SK-N-SH treated with all-trans-retinoic acid at 6 μM for 48 hours (cell line): ENCODE data around the gene ADPRH.

ENCODE experiments used
- ATAC-seq: fragments of 200-7000 bp; cut with Tn5 transposase; 3 replicates; pipeline ENCODE4 v1.9.1; 2020; ENCODE audit warnings: mild to moderate bottlenecking, moderate library complexity
- CSDC2 ChIP-seq: fragments of 250-450 bp; sonication (Bioruptor Pico); IDR thresholded peaks from 2 replicates; pipeline ENCODE4 v1.5.0; 2020; ENCODE audit warnings: mild to moderate bottlenecking, moderate library complexity
- ESRRG ChIP-seq: fragments of 250-450 bp; sonication (Bioruptor Pico); IDR thresholded peaks from 2 replicates; pipeline ENCODE4 v1.6.1; 2021; ENCODE audit warnings: mild to moderate bottlenecking
- OSR1 ChIP-seq: fragments of 250-450 bp; sonication (Bioruptor Pico); IDR thresholded peaks from 2 replicates; pipeline ENCODE4 v1.8.0; 2022; ENCODE audit warnings: moderate library complexity, mild to moderate bottlenecking, inconsistent platforms
- PPARA ChIP-seq: fragments of 250-450 bp; sonication (Bioruptor Pico); IDR thresholded peaks from 2 replicates; pipeline ENCODE4 v1.5.0; 2020; ENCODE audit warnings: mild to moderate bottlenecking, borderline replicate concordance
- RARB ChIP-seq: fragments of 250-450 bp; sonication (Bioruptor Pico); IDR thresholded peaks from 2 replicates; pipeline ENCODE4 v1.8.0; 2021; ENCODE audit warnings: mild to moderate bottlenecking, moderate library complexity
- SNAI2 ChIP-seq: fragments of 250-450 bp; sonication (Bioruptor Pico); IDR thresholded peaks from 2 replicates; pipeline ENCODE4 v1.5.0; 2020; ENCODE audit warnings: mild to moderate bottlenecking, moderate library complexity
- TCF4 ChIP-seq: fragments of 250-450 bp; sonication (Bioruptor Pico); IDR thresholded peaks from 2 replicates; pipeline ENCODE4 v1.8.0; 2021; ENCODE audit warnings: mild to moderate bottlenecking, moderate library complexity, borderline replicate concordance
- TOX ChIP-seq: fragments of 250-450 bp; sonication (Bioruptor Pico); IDR thresholded peaks from 2 replicates; pipeline ENCODE4 v1.8.0; 2021; ENCODE audit warnings: mild to moderate bottlenecking, moderate library complexity, borderline replicate concordance
- ZC3H10 ChIP-seq: fragments of 250-450 bp; sonication (Bioruptor Pico); IDR thresholded peaks from 2 replicates; pipeline ENCODE4 v1.5.1; 2021; ENCODE audit warnings: mild to moderate bottlenecking, moderate library complexity
- ZFP3 ChIP-seq: fragments of 250-450 bp; sonication (Bioruptor Pico); IDR thresholded peaks from 2 replicates; pipeline ENCODE4 v1.5.0; 2020; ENCODE audit warnings: mild to moderate bottlenecking, moderate library complexity
- ZFP30 ChIP-seq: fragments of 450-650 bp; formaldehyde crosslinking; IDR thresholded peaks from 2 replicates; pipeline ENCODE4 v1.5.0; 2022; ENCODE audit warnings: mild to moderate bottlenecking, moderate library complexity
- ZNF565 ChIP-seq: fragments of 450-650 bp; formaldehyde crosslinking; conservative IDR thresholded peaks from 2 replicates; pipeline ENCODE4 v1.5.0; 2020; ENCODE audit warnings: low read depth, mild to moderate bottlenecking, moderate library complexity
- ZNF70 ChIP-seq: fragments of 450-650 bp; formaldehyde crosslinking; IDR thresholded peaks from 2 replicates; pipeline ENCODE4 v1.5.0; 2020; ENCODE audit warnings: mild to moderate bottlenecking, moderate library complexity
- ZNF8 ChIP-seq: fragments of 450-650 bp; formaldehyde crosslinking; IDR thresholded peaks from 2 replicates; pipeline ENCODE4 v1.5.0; 2020; ENCODE audit warnings: mild to moderate bottlenecking, moderate library complexity
- TF ChIP-seq, protein P1 (sequence below): fragments of 250-450 bp; sonication (Bioruptor Pico); IDR thresholded peaks from 2 replicates; pipeline ENCODE4 v1.8.0; 2020; ENCODE audit warnings: mild to moderate bottlenecking, moderate library complexity, borderline replicate concordance
- TF ChIP-seq, protein P2 (sequence below): fragments of 250-450 bp; sonication (Bioruptor Pico); IDR thresholded peaks from 2 replicates; pipeline ENCODE4 v1.5.1; 2020; ENCODE audit warnings: low read depth, mild to moderate bottlenecking, moderate library complexity
- TF ChIP-seq, protein P3 (sequence below): fragments of 250-450 bp; sonication (Bioruptor Pico); IDR thresholded peaks from 2 replicates; pipeline ENCODE4 v1.8.0; 2021; ENCODE audit warnings: low read depth, mild to moderate bottlenecking, moderate library complexity, borderline replicate concordance
- TF ChIP-seq, protein P4 (sequence below): fragments of 250-450 bp; sonication (Bioruptor Pico); IDR thresholded peaks from 2 replicates; pipeline ENCODE4 v1.5.1; 2021; ENCODE audit warnings: mild to moderate bottlenecking, moderate library complexity

Gene ADPRH

DNA sequence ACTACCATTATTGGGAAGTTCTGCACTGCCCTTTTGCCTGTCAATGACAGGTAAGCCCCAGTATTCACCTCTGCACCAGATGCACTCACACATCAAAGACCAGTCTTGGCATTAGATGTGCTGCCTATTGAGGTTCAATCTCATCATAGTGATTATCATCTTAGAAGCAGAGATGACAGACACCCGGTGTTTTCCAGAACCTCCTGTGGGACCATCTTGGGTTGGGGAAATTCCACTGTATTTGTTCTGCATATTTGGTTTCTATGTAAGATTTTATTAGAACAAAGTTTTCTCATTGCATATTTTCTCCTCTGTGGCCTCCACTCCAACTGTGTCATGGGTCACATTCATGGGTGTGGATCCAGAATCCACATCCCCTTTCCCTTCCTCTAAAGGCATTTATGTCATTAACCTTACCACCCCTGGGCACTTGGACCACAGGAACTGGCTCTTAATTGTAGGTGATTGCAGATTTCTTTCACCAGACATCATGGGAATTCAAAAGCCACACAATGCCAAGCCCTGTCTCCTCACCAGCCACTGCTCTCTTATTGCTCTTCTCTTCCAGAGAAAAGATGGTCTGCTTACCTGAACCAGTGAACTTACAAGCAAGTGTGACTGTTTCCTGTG, 49.6 kb downstream of the ADPRH start (continued):
- TF ChIP-seq, protein P1, sequence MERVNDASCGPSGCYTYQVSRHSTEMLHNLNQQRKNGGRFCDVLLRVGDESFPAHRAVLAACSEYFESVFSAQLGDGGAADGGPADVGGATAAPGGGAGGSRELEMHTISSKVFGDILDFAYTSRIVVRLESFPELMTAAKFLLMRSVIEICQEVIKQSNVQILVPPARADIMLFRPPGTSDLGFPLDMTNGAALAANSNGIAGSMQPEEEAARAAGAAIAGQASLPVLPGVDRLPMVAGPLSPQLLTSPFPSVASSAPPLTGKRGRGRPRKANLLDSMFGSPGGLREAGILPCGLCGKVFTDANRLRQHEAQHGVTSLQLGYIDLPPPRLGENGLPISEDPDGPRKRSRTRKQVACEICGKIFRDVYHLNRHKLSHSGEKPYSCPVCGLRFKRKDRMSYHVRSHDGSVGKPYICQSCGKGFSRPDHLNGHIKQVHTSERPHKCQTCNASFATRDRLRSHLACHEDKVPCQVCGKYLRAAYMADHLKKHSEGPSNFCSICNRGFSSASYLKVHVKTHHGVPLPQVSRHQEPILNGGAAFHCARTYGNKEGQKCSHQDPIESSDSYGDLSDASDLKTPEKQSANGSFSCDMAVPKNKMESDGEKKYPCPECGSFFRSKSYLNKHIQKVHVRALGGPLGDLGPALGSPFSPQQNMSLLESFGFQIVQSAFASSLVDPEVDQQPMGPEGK (CRISPR knock-in tag): no peak
- TF ChIP-seq ZNF8 (CRISPR knock-in tag) (no peak), CSDC2 (no peak), TCF4 (no peak), ZNF70 (CRISPR knock-in tag) (no peak), ZFP30 (no peak), ZC3H10 (CRISPR knock-in tag) (no peak), ZNF565 (CRISPR knock-in tag) (no peak)
- TF ChIP-seq, protein P2, sequence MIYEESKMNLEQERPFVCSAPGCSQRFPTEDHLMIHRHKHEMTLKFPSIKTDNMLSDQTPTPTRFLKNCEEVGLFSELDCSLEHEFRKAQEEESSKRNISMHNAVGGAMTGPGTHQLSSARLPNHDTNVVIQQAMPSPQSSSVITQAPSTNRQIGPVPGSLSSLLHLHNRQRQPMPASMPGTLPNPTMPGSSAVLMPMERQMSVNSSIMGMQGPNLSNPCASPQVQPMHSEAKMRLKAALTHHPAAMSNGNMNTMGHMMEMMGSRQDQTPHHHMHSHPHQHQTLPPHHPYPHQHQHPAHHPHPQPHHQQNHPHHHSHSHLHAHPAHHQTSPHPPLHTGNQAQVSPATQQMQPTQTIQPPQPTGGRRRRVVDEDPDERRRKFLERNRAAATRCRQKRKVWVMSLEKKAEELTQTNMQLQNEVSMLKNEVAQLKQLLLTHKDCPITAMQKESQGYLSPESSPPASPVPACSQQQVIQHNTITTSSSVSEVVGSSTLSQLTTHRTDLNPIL: no peak
- TF ChIP-seq, protein P3, sequence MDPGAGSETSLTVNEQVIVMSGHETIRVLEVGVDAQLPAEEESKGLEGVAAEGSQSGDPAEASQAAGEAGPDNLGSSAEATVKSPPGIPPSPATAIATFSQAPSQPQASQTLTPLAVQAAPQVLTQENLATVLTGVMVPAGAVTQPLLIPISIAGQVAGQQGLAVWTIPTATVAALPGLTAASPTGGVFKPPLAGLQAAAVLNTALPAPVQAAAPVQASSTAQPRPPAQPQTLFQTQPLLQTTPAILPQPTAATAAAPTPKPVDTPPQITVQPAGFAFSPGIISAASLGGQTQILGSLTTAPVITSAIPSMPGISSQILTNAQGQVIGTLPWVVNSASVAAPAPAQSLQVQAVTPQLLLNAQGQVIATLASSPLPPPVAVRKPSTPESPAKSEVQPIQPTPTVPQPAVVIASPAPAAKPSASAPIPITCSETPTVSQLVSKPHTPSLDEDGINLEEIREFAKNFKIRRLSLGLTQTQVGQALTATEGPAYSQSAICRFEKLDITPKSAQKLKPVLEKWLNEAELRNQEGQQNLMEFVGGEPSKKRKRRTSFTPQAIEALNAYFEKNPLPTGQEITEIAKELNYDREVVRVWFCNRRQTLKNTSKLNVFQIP (CRISPR knock-in tag): no peak

DNA sequence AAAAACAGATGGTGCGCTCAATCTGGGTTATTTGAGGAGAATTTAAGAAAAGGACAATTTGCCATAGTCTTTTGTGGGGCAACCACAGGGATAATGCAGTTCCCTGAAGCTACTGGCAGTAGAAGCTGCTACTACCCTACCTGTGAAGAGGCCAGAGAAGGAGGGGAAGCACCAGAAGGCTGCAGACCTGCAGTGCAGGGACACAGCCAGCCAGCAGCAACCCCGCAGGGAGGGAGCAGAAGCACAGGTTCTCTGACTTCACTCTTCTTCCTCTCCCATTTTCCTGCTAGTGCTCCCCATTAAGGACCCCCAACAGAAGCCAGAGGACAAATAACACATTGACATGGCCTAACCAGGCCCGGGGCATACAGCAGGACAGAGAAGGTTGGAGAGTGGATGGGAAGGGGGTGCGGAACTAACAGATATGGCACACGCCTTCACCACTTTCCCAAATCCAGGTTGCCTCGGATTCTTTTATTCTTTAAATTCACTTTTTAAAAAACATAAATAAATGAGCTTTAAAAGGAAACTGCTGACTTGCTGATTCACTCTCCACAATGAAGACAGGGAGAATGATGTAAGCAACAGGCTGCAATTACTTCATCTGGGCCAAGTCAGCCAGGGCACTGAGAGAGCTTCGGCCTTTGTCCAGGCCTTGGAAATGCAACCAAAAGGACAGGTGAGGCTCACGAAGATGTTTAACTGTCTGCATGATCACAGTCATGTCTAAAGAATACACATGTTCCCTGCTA, 51.0 kb downstream of the ADPRH start:
- TF ChIP-seq, protein P2: no peak
- peak; percentile 56 for ATAC-seq

DNA sequence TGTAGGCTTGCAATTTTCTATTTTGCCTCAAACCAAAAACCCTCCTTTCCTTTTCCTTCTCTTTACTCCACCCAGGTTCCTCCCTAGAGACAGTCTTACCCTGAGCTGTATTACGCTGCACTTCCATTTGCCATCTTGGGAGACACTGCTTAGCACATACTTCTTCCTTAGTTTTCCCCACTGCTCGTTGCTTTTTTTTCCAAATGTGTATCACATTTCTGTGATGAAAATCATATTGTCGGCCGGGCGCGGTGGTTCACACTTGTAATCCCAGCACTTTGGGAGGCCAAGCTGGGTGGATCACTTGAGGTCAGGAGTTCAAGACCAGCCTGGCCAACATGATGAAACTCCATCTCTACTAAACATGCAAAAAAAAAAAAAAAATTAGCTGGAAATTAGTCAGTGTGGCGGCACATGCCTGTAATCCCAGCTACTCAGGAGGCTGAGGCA, 51.6 kb downstream of the ADPRH start:
- TF ChIP-seq SNAI2 (CRISPR knock-in tag) (no peak), ZNF70 (CRISPR knock-in tag) (no peak), CSDC2 (no peak), ZNF8 (CRISPR knock-in tag) (no peak), ZFP3 (no peak), RARB (no peak)
- TF ChIP-seq, protein P3 (CRISPR knock-in tag): no peak
- ATAC-seq: no peak

DNA sequence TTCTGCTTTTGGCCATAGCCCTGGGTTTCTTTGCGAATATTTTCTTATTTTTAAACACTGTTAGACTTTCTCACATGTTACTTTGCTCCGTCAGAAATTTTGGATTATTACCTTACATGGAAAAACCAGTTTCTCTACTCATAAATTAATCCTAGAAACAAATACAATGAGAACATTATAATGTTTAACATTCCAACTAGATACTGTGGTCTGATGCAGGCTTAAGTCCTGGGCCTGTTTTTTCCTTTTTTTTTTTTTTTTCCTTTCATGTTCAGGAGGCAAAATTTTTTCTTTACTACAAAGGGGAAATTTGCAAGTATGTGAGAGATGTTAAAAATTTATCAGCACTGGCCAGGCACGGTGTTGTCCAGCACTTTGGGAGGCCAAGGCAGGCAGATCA, 52.2 kb downstream of the ADPRH start:
- TF ChIP-seq OSR1 (CRISPR knock-in tag): no peak
- TF ChIP-seq ESRRG (CRISPR knock-in tag): no peak
- no peak for TF ChIP-seq TOX (CRISPR knock-in tag)
- TF ChIP-seq, protein P4, sequence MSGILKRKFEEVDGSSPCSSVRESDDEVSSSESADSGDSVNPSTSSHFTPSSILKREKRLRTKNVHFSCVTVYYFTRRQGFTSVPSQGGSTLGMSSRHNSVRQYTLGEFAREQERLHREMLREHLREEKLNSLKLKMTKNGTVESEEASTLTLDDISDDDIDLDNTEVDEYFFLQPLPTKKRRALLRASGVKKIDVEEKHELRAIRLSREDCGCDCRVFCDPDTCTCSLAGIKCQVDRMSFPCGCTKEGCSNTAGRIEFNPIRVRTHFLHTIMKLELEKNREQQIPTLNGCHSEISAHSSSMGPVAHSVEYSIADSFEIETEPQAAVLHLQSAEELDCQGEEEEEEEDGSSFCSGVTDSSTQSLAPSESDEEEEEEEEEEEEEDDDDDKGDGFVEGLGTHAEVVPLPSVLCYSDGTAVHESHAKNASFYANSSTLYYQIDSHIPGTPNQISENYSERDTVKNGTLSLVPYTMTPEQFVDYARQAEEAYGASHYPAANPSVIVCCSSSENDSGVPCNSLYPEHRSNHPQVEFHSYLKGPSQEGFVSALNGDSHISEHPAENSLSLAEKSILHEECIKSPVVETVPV (CRISPR knock-in tag): no peak
- TF ChIP-seq PPARA (CRISPR knock-in tag): no peak
- ATAC-seq: no peak
